H1 (cell line): ENCODE results near the gene TEAD1. TPM values are rescaled to one million over a fixed set of nuclear protein-coding genes. Genes with fewer than 3 reads are reported as not detected.

Experiments used
- RBBP5 ChIP-seq: IDR thresholded peaks from 2 replicates; pipeline ENCODE4 v1.7.1; 2012; ENCODE audit warnings: low read depth, mild to moderate bottlenecking, inconsistent platforms, low read length, moderate library complexity, borderline replicate concordance
- TCF12 ChIP-seq: IDR thresholded peaks from 2 replicates; pipeline ENCODE4 v1.6.1; 2011; ENCODE audit warnings: low read depth, mild to moderate bottlenecking, low read length
- polyA plus RNA-seq, 7 experiments: library from polyadenylated mRNA; depleted of rRNA in 3 of 7; stranded (reverse) in 5 of 7; unstranded in 2 of 7; fragments of >200 nt in 5 of 7; fragments of 200-250 nt in 2 of 7; gene quantifications; 1 replicate in 5 of 7; 2 replicates in 1 of 7; 4 replicates in 1 of 7; pipeline versions ENCODE4 v1.2.1 to v1.2.3, GENCODE V29; 2011 to 2013; ENCODE audit warnings: missing spikeins in 2 of 7, mixed read lengths in 2 of 7
- total RNA-seq: library from RNA; stranded (reverse); fragmentation: NEBNext Ultra II Directional; extraction: Animal tissue kit (Norgen Biotek cat#: 25700); gene quantifications from 2 replicates; pipeline ENCODE4 v1.2.1, GENCODE V29; 2021

TEAD1 gene
- total and polyA plus RNA-seq, 2 of the 8 experiments (the other 6 are each of a cell fraction or from before 2014, with no cell fraction given) = 15.6 to 67.4 TPM

- TF ChIP-seq RBBP5 (no peak), TCF12 (no peak)
Measured at GRCh38 chr11:12810568-12810894, 136.3 kb downstream of the TEAD1 start (continued).
